ENCODE measurements around the gene BEST3. TPM values are rescaled to one million over a fixed set of nuclear protein-coding genes. Genes with fewer than 3 reads are reported as not detected.
"Not testable (repeated sequence)": the region's sequence is repeated elsewhere in the genome, so short reads cannot be mapped to it uniquely, and the experiment has no call there.

BEST3 gene
- total RNA-seq, 1 experiment from 2014 or later = not detected

GRCh38 chr12:69694123-69694522 lies 5.0 kb downstream of the BEST3 start:
- no peak for DNase-seq (ENCODE audit: low read depth, low spot score)
- in situ Hi-C loops (cut with HindIII; ENCODE audit: low pct_unique_long_range_greater_than_20kb, low sequenced_read_pairs) = no loop called here

GRCh38 chr12:69689638-69690037 lies 9.5 kb downstream of the BEST3 start:
- DNase-seq (ENCODE audit: low read depth, low spot score) = no peak
- in situ Hi-C loops (cut with HindIII; ENCODE audit: low pct_unique_long_range_greater_than_20kb, low sequenced_read_pairs) = no loop called here

- in situ Hi-C loops (cut with HindIII; ENCODE audit: low pct_unique_long_range_greater_than_20kb, low sequenced_read_pairs) = no loop called here
- peak; percentile 51 for DNase-seq (ENCODE audit: low read depth, low spot score)
These were observed 10.4 kb downstream of the BEST3 start for GRCh38 chr12:69688471-69689427.

- no peak for DNase-seq (ENCODE audit: low read depth, low spot score)
- in situ Hi-C loops (cut with HindIII; ENCODE audit: low pct_unique_long_range_greater_than_20kb, low sequenced_read_pairs) = no loop called here
These were observed 11.1 kb downstream of the BEST3 start for GRCh38 chr12:69688021-69688420.

GRCh38 chr12:69687390-69687789 lies 11.7 kb downstream of the BEST3 start:
- in situ Hi-C loops (cut with HindIII; ENCODE audit: low pct_unique_long_range_greater_than_20kb, low sequenced_read_pairs) = no loop called here

GRCh38 chr12:69686731-69687130 lies 12.4 kb downstream of the BEST3 start:
- in situ Hi-C loops (cut with HindIII; ENCODE audit: low pct_unique_long_range_greater_than_20kb, low sequenced_read_pairs) = no loop called here
- no peak for DNase-seq (ENCODE audit: low read depth, low spot score)

More at GRCh38 chr12:69687390-69687789, 11.7 kb downstream of the BEST3 start:
- no peak for DNase-seq (ENCODE audit: low read depth, low spot score)

- in situ Hi-C loops (cut with HindIII; ENCODE audit: low pct_unique_long_range_greater_than_20kb, low sequenced_read_pairs) = no loop called here
- peak; percentile 15 for DNase-seq (ENCODE audit: low read depth, low spot score)
These were observed 13.3 kb downstream of the BEST3 start for GRCh38 chr12:69685810-69686209.

GRCh38 chr12:69684466-69684865 lies 14.6 kb downstream of the BEST3 start:
- in situ Hi-C loops (cut with HindIII; ENCODE audit: low pct_unique_long_range_greater_than_20kb, low sequenced_read_pairs) = no loop called here

GRCh38 chr12:69682110-69682755 lies 16.9 kb downstream of the BEST3 start:
- in situ Hi-C loops (cut with HindIII; ENCODE audit: low pct_unique_long_range_greater_than_20kb, low sequenced_read_pairs) = no loop called here
- DNase-seq (ENCODE audit: low read depth, low spot score) = no peak

More at GRCh38 chr12:69684466-69684865, 14.6 kb downstream of the BEST3 start:
- no peak for DNase-seq (ENCODE audit: low read depth, low spot score)

GRCh38 chr12:69679119-69679518 lies 20.0 kb downstream of the BEST3 start:
- no peak for DNase-seq (ENCODE audit: low read depth, low spot score)
- in situ Hi-C loops (cut with HindIII; ENCODE audit: low pct_unique_long_range_greater_than_20kb, low sequenced_read_pairs) = no loop called here

GRCh38 chr12:69676257-69677012 lies 22.7 kb downstream of the BEST3 start:
- no peak for DNase-seq (ENCODE audit: low read depth, low spot score)
- in situ Hi-C loops (cut with HindIII; ENCODE audit: low pct_unique_long_range_greater_than_20kb, low sequenced_read_pairs) = no loop called here

GRCh38 chr12:69672195-69672594 lies 26.9 kb downstream of the BEST3 start:
- DNase-seq (ENCODE audit: low read depth, low spot score) = no peak
- in situ Hi-C loops (cut with HindIII; ENCODE audit: low pct_unique_long_range_greater_than_20kb, low sequenced_read_pairs) = no loop called here

- in situ Hi-C loops (cut with HindIII; ENCODE audit: low pct_unique_long_range_greater_than_20kb, low sequenced_read_pairs) = no loop called here
- DNase-seq (ENCODE audit: low read depth, low spot score) = no peak
These were observed 27.5 kb downstream of the BEST3 start for GRCh38 chr12:69671597-69671996.

- in situ Hi-C loops (cut with HindIII; ENCODE audit: low pct_unique_long_range_greater_than_20kb, low sequenced_read_pairs) = no loop called here
- no peak for DNase-seq (ENCODE audit: low read depth, low spot score)
These were observed 32.3 kb downstream of the BEST3 start for GRCh38 chr12:69666798-69667197.

GRCh38 chr12:69664930-69665377 lies 34.1 kb downstream of the BEST3 start:
- peak; percentile 34 for DNase-seq (ENCODE audit: low read depth, low spot score)
- in situ Hi-C loops (cut with HindIII; ENCODE audit: low pct_unique_long_range_greater_than_20kb, low sequenced_read_pairs) = not testable (repeated sequence)

- in situ Hi-C loops (cut with HindIII; ENCODE audit: low pct_unique_long_range_greater_than_20kb, low sequenced_read_pairs) = no loop called here
- DNase-seq (ENCODE audit: low read depth, low spot score) = no peak
These were observed 35.4 kb downstream of the BEST3 start for GRCh38 chr12:69663726-69664125.

GRCh38 chr12:69662764-69663163 lies 36.3 kb downstream of the BEST3 start:
- peak; percentile 84 for DNase-seq (ENCODE audit: low read depth, low spot score)
- in situ Hi-C loops (cut with HindIII; ENCODE audit: low pct_unique_long_range_greater_than_20kb, low sequenced_read_pairs) = no loop called here

- no peak for DNase-seq (ENCODE audit: low read depth, low spot score)
- in situ Hi-C loops (cut with HindIII; ENCODE audit: low pct_unique_long_range_greater_than_20kb, low sequenced_read_pairs) = no loop called here
These were observed 37.7 kb downstream of the BEST3 start for GRCh38 chr12:69661386-69661785.

Measured in SK-MEL-5 (cell line).